ENCODE results near the gene LENG9.

LENG9 gene

DNA sequence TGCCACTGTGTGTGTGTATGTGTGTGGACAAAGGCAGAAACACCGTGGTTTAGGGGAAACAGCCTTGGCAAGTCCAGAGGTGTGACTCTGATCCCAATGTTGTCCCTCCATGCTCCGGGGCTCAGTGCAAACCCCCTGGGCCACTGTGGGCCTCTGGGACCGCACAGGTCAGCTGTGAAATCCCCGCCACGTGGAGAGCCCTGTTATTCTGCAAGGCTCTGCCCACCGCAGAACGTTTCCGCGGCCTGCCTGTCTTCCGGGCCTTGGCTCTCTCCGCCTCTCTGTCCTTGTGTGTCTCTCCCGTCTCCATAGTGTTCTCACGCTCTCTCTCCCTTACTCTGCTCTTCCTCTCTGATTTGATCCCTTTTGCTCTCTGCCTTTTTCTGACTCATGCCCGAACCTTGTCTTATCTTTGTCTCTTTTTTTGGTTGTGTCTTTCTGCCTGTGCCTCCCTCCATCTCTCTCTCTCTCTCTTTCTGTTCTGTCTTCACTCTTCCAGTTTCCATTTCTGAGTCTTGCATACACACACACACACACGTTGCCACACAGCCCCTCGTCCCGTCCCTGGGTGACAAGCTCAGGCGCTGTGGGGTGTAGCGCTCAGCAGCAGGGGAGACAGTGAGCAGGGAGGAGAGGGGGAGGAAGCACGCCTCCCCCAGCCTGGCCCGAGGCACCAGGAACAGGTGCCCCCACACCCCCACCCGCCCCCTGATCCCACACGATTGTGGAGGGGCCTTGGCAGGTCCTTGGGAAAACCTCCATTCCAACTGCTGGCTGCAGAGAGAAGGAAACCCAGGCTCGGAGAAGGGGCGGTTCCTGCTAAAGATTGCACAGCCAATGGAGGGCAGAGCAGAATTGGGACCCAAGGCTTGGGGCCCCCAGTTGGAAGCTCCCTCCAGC, 45.3 kb downstream of the LENG9 start:
- Mint-ChIP-seq H3K36me3 (ENCODE audit: low read depth) (peaks cover 2% of the 10 kb centered on the region), H3K9me3 (peaks cover 5% of the 10 kb centered on the region), H3K4me3 (peak overlapping the region; percentile 48), H3K4me1 (peaks cover 19% of the 10 kb centered on the region), H3K27ac (peak overlapping the region; percentile 52), H3K27me3 (peaks cover 43% of the 10 kb centered on the region)
- ATAC-seq (peak; percentile 60), DNase-seq (peak; percentile 39)

GRCh38 chr19:54416695-54417491, 46.7 kb downstream of the LENG9 start:
- no peak overlapping the region for H3K4me3 Mint-ChIP-seq
- peak overlapping the region; percentile 0 for H3K27ac Mint-ChIP-seq
- H3K36me3 Mint-ChIP-seq (ENCODE audit: low read depth), result peaks cover 2% of the 10 kb centered on the region
- H3K27me3 Mint-ChIP-seq, result peaks cover 43% of the 10 kb centered on the region
- peaks cover 5% of the 10 kb centered on the region for H3K9me3 Mint-ChIP-seq
- peaks cover 19% of the 10 kb centered on the region for H3K4me1 Mint-ChIP-seq
- DNase-seq, result no peak
- no peak for ATAC-seq

DNA sequence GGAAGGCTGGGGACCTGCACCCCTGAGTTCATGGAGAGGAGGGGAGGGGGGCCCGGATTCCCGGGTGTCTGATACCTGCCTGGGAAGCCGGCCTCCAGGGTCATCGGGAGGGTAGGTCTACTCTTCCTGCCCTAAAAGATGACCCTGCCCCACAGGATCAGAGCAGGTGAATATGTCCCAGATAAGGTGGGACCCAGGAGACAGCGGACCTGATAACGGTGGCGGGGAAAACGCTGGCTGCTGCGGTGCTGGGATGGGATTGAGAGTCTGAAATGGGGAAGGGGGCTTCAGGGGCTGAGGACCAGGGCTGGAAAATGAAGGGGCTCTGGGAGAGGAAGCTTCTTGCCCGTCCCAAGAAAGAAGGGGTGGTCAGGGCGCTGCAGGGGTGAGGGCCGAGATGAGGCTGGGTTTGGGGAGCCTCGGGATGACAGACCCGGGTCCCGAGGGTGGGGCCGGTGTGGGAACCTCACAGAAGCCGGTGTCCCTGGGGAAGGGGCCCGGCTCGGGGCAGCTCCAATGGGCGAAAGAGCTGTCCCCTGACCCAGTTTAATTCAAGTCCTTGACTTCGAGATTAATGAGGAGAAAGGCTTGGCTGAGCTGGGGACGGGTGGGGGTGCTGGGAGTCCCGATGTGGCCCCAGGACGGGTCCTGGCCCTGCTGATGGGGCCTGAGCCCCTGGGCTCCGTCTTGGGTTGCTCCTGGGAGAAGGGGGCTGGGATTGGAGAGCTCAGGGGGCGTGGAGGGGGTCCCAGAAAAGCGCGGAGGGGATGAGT, 47.5 kb downstream of the LENG9 start:
- Mint-ChIP-seq H3K4me1 (peaks cover 19% of the 10 kb centered on the region), H3K4me3 (no peak overlapping the region), H3K36me3 (ENCODE audit: low read depth) (peaks cover 2% of the 10 kb centered on the region), H3K27ac (no peak overlapping the region), H3K9me3 (peaks cover 5% of the 10 kb centered on the region), H3K27me3 (peaks cover 45% of the 10 kb centered on the region)
- DNase-seq (no peak), ATAC-seq (no peak)

- DNase-seq (peak; percentile 73), ATAC-seq (no peak)
- H3K9me3 Mint-ChIP-seq, result peaks cover 5% of the 10 kb centered on the region
- peaks cover 48% of the 10 kb centered on the region for H3K27me3 Mint-ChIP-seq
- peaks cover 2% of the 10 kb centered on the region for H3K36me3 Mint-ChIP-seq (ENCODE audit: low read depth)
- H3K4me3 Mint-ChIP-seq, result no peak within 1 kb of the TSS
- peak within 1 kb of the TSS; percentile 77 for H3K27ac Mint-ChIP-seq
- peaks cover 19% of the 10 kb centered on the region for H3K4me1 Mint-ChIP-seq
Observed at GRCh38 chr19:54415208-54415900, 48.2 kb downstream of the LENG9 start, which contains the start of gene TTYH1. Gene TTYH1 (plus strand): TSS chr19:54415464. CDS start chr19:54415553, 89 bp downstream.

GRCh38 chr19:54414156-54414555, 49.4 kb downstream of the LENG9 start:
- H3K36me3 Mint-ChIP-seq (ENCODE audit: low read depth), result peaks cover 2% of the 10 kb centered on the region
- H3K27me3 Mint-ChIP-seq, result peaks cover 42% of the 10 kb centered on the region
- ATAC-seq, result no peak
- peaks cover 5% of the 10 kb centered on the region for H3K9me3 Mint-ChIP-seq
- no peak overlapping the region for H3K4me3 Mint-ChIP-seq
- peaks cover 19% of the 10 kb centered on the region for H3K4me1 Mint-ChIP-seq
- peak overlapping the region; percentile 77 for H3K27ac Mint-ChIP-seq
- DNase-seq, result no peak

DNA sequence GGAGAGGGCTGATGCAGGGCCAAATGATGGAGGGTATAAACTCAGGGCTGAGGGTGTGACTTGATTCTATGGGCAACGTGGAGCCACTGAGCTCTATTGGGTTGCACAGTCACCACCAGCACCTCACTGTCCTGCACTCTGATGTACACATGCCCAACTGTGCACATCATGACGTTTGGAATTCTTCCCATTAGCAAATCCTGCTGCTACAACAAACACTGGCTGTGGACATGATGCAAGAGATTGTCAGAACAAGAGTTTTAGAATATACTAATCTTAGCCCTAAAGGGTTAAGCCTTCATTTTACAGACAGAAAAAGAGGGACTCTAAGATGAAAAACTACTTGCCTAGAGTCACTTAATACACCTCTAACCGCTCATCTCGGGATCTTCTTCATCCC, 50.7 kb downstream of the LENG9 start:
- H3K27ac Mint-ChIP-seq, result no peak overlapping the region
- no peak overlapping the region for H3K4me3 Mint-ChIP-seq
- H3K9me3 Mint-ChIP-seq, result peaks cover 8% of the 10 kb centered on the region
- H3K4me1 Mint-ChIP-seq, result peaks cover 13% of the 10 kb centered on the region
- peaks cover 38% of the 10 kb centered on the region for H3K27me3 Mint-ChIP-seq
- no peak for DNase-seq
- peaks cover 2% of the 10 kb centered on the region for H3K36me3 Mint-ChIP-seq (ENCODE audit: low read depth)
- ATAC-seq, result no peak

All from activated naive CD8-positive, alpha-beta T cell treated with anti-CD3 and anti-CD28 coated beads, Interleukin-2, amount 50 U/mL, for 24 hours (primary cell).